Kidney (tissue), 14 donors: Measurements from ENCODE around the gene AGR2. TPM values are rescaled to one million over a fixed set of nuclear protein-coding genes. Genes with fewer than 3 reads are reported as not detected.

ENCODE experiments used
- DNase-seq, 5 donors: peaks; one replicate each; pipeline ENCODE4 v3.0.0-alpha.2; 2013 to 2020
- FAIRE-seq: peaks from 2 replicates; lab custom pipeline; 2012; peaks lifted over from hg19 to GRCh38; lab: Jason Lieb, UNC
- H3K27ac ChIP-seq, 2 donors: one replicate each; pipeline ENCODE4 v1.7.0; 2013; ENCODE audit warnings: low read depth in 2 of 2, low read length in 2 of 2, inconsistent platforms in 1 of 2
- H3K27me3 ChIP-seq: one replicate; pipeline ENCODE4 v1.7.1; 2013; ENCODE audit warnings: low read length, inconsistent platforms; ENCODE audit not compliant: control insufficient read depth, insufficient read depth
- H3K36me3 ChIP-seq, 3 donors: one replicate each; pipeline versions ENCODE4 v1.7.0 to v1.7.1; 2013; ENCODE audit warnings: low read length in 3 of 3, control low read depth in 1 of 3, inconsistent platforms in 1 of 3; ENCODE audit not compliant: insufficient read depth in 3 of 3, control insufficient read depth in 2 of 3
- H3K4me1 ChIP-seq, 3 donors: one replicate each; pipeline versions ENCODE4 v1.7.0 to v1.7.1; 2013; ENCODE audit warnings: low read length in 3 of 3, inconsistent platforms in 1 of 3, low read depth in 1 of 3; ENCODE audit not compliant: control insufficient read depth in 2 of 3, insufficient read depth in 2 of 3
- H3K4me3 ChIP-seq, 3 donors: one replicate each; pipeline versions ENCODE4 v1.7.0 to v1.8.1; 2013; ENCODE audit warnings: low read length in 3 of 3, control low read depth in 1 of 3, inconsistent platforms in 1 of 3
- H3K9ac ChIP-seq, 3 donors: one replicate each; pipeline versions ENCODE4 v1.7.0 to v1.7.1; 2013; ENCODE audit warnings: low read length in 3 of 3, control low read depth in 1 of 3, inconsistent platforms in 1 of 3
- H3K9me3 ChIP-seq, 3 donors: one replicate each; pipeline versions ENCODE4 v1.7.0 to v1.7.1; 2013; ENCODE audit warnings: low read length in 3 of 3, control low read depth in 1 of 3, inconsistent platforms in 1 of 3; ENCODE audit not compliant: control insufficient read depth in 2 of 3, insufficient read depth in 1 of 3
- CTCF ChIP-seq: IDR thresholded peaks from 3 replicates; pipeline ENCODE4 v1.5.1; 2012; ENCODE audit warnings: mild to moderate bottlenecking, moderate library complexity, borderline replicate concordance; ENCODE audit not compliant: insufficient read depth; ENCODE audit errors: extremely low read depth
- intact Hi-C: fragments of 100-400 bp; cut with DNase I; formaldehyde crosslinking; loops from one replicate; pipeline ENCODE4 v1.11.1; 2022
- polyA plus RNA-seq: library from polyadenylated mRNA; stranded (reverse); fragments of 350-450 nt; fragmentation: Illumina TruSeq; extraction: RNeasy Lipid Tissue Mini Kit (QIAGEN cat#74804); gene quantifications from one replicate; pipeline ENCODE4 v1.2.3, GENCODE V29; 2014; ENCODE audit warnings: low read depth, low replicate concordance; ENCODE audit not compliant: insufficient read depth
- total RNA-seq: library from RNA; stranded (reverse); fragmentation: NEBNext Ultra II Directional; extraction: Animal tissue kit (Norgen Biotek cat#: 25700); gene quantifications from one replicate; pipeline ENCODE4 v1.2.1, GENCODE V29; 2021
- donor health status: control.
- donor health status: control.
- donor health status: control.
- donor health status: control.
- donor health status: control.
- donor health status: DM: yes; HTN: yes; CAD: no.
- donor health status: Normal renal cell carcinoma (clear cell type).

Gene AGR2
- total and polyA plus RNA-seq, 2 donors from 2014 or later, result 15.1 to 164 TPM

- H3K27me3 ChIP-seq, result no peaks in the 10 kb centered on the region
- no peak overlapping the region for H3K27ac ChIP-seq
- DNase-seq, result no peak
- H3K36me3 ChIP-seq, result no peaks in the 10 kb centered on the region
- no peaks in the 10 kb centered on the region for H3K4me1 ChIP-seq
- intact Hi-C loops, result no loop called here
- FAIRE-seq, result no peak
- H3K9ac ChIP-seq, result no peak overlapping the region
- H3K9me3 ChIP-seq, result no peaks in the 10 kb centered on the region
- TF ChIP-seq CTCF, result no peak
- no peak overlapping the region for H3K4me3 ChIP-seq
Observed at GRCh38 chr7:16839646-16840045, 34.8 kb upstream of the AGR2 start.

GRCh38 chr7:16838891-16839290, 34.1 kb upstream of the AGR2 start:
- Histone ChIP-seq H3K4me1 (no peaks in the 10 kb centered on the region), H3K9ac (no peak overlapping the region)
- no peak for TF ChIP-seq CTCF

GRCh38 chr7:16838386-16838785, 33.6 kb upstream of the AGR2 start:
- no peaks in the 10 kb centered on the region for H3K36me3 ChIP-seq
- intact Hi-C loops, result no loop called here
- H3K27ac ChIP-seq, result no peak overlapping the region
- no peak overlapping the region for H3K9ac ChIP-seq
- no peak for TF ChIP-seq CTCF
- H3K4me3 ChIP-seq, result no peak overlapping the region
- no peaks in the 10 kb centered on the region for H3K4me1 ChIP-seq
- DNase-seq (no peak), FAIRE-seq (no peak)
- H3K27me3 ChIP-seq, result no peaks in the 10 kb centered on the region
- H3K9me3 ChIP-seq, result no peaks in the 10 kb centered on the region

More at GRCh38 chr7:16838891-16839290, 34.1 kb upstream of the AGR2 start:
- intact Hi-C loops, result no loop called here
- Histone ChIP-seq H3K27me3 (no peaks in the 10 kb centered on the region), H3K4me3 (no peak overlapping the region), H3K9me3 (no peaks in the 10 kb centered on the region), H3K27ac (no peak overlapping the region), H3K36me3 (no peaks in the 10 kb centered on the region)
- DNase-seq (no peak), FAIRE-seq (no peak)

- DNase-seq, result no peak
- intact Hi-C loops, result no loop called here
- Histone ChIP-seq H3K27ac (no peak overlapping the region), H3K27me3 (no peaks in the 10 kb centered on the region), H3K36me3 (no peaks in the 10 kb centered on the region), H3K4me1 (no peaks in the 10 kb centered on the region), H3K9me3 (no peaks in the 10 kb centered on the region), H3K4me3 (no peak overlapping the region), H3K9ac (no peak overlapping the region)
- FAIRE-seq, result no peak
- no peak for TF ChIP-seq CTCF
Observed at GRCh38 chr7:16836481-16836880, 31.7 kb upstream of the AGR2 start.
